HS-27A (cell line): ENCODE data around the gene CNTLN.
"Not testable (repeated sequence)": the region's sequence is repeated elsewhere in the genome, so short reads cannot be mapped to it uniquely, and the experiment has no call there.

ENCODE experiments used
- DNase-seq: peaks from one replicate; pipeline ENCODE4 v3.0.0-alpha.2; 2012; ENCODE audit warnings: low read depth, missing footprints

The CNTLN gene

DNA sequence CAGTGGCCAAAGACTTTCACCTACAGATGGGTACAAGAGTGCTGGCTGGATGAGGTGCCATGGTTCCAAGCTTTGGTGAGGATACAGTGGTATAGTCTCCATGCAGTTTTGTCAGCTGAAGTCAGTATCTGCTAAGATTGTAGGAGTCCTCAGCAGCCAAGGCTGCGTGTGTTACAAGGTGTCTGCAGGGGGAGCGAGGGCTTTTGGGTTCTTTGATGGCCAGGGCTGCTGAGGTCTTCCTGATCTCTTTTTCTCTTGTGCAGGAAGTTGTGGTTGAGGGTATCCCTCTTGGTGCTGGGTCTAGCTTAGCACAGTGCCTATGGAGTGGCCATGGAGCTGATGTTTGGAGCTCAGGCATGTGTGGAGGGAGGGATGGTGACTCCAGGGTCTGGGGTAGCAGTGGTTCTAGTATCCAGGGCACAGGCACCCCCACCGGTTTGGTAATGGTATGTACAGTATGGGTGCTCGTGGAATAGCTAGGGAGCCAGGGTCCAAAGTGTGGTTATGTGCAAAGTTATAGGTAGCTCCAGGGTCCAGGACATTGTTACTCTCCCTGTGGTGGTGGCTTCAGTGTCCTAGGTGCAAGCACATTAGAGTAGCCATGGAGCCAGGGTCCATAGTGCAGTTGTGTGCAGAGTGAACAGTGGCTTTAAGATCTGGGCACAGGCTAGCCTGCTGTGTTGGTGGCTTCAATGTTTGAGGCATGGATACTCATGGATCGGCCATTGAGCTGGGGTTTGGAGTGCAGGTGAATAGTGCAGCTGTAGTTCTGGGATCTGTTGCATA lies 36.7 kb downstream of the CNTLN start:
- DNase-seq, result no peak

DNA sequence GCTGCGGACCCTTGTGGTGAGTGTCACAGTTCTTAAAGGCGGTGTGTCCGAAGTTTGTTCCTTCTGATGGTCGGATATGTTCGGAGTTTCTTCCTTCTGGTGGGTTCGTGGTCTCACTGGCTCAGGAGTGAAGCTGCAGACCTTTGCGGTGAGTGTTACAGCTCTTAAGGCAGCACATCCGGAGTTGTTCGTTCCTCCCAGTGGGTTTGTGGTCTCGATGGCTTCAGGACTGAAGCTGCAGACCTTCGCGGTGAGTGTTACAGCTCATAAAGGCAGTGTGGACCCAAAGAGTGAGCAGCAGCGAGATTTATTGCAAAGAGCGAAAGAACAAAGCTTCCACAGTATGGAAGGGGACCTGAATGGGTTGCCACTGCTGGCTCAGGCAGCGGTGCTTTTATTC lies 42.7 kb downstream of the CNTLN start:
- DNase-seq, result not testable (repeated sequence)

DNA sequence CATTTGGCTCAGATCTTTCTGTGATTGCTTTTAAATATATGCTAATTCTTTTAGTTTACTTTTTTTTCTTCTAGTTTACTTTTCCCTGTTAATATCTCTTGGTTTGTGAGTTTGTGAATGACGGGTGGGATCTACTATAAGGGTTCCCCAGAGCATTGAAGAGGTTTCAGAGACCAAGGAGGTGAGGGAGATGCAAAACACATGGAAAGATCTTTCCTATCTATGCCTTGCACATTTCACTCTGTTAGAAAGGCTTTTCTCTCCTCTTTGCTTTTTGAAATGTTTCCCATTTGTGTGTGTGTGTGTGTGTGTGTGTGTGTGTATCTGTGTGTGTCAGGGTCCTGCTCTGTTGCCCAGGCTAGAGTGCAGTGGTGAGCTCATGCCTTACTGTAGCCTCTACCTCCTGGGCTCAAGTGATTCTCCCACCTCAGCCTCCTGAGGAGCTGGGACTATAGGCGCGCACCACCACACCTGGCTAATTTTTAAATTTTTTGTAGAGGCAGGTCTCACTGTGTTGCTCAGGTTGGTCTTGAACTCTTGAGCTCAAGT lies 50.7 kb downstream of the CNTLN start:
- DNase-seq, result no peak

DNA sequence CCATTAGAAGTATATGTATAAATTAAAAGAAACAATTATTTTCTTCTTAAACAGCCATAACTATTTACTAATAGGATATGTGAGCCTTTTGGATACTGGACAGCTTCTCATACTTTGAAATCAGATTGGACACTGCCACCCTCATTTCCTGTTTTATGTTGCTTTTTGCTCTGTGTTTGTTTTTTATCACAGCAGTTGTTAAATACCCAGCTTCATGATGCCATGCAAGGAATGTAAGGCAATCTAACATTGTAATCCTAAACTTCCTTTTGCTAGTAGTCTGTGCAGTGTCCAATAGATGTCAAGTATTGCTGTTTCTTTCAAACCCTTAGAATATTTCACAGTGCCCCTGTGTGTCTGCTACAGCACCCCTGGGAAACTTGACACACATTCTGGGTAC lies 56.2 kb downstream of the CNTLN start:
- no peak for DNase-seq

DNA sequence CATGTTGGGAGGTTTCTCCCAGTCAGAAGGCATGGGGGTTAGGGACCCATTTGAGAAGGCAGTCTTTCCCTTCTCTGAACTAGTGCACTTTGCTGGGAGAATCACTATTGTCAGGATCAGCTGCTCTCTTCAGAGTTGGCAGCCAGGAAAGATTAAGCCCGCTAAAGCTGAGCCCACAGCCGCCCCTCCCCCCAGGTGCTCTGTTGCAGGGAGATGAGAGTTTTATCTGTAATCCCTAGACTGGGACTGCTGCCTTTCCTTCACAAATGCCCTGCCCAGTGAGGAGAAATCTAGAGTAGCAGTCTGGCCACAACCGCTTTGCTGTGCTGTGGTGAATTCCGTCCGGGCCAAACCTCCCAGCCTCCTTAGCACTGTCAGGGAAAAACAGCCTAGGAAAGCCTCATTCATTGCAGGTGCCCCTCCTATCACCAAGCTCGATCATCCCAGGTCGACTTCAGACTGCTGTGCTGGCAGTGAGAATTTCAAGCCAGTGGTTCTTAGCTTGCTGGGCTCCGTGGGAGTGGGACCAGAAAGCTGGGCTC lies 69.8 kb downstream of the CNTLN start:
- no peak for DNase-seq

DNA sequence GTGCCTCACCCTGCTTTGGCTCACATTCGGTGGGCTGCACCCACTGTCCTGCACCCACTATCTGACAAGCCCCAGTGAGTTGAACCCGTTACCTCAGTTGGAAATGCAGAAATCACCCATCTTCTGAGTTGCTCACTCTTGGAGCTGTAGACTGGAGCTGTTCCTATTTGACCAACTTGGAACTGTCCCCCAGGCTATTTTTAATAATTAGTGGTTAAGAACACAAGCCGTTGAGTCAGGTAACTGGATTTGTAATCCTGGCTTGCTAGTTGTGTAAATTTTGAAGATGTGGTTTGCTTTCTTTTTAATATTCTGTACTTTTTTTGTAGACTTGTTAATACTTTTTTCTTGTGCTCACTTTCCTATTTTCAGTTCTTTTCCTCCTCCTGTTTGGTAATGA lies 81.2 kb downstream of the CNTLN start:
- DNase-seq, result no peak

DNA sequence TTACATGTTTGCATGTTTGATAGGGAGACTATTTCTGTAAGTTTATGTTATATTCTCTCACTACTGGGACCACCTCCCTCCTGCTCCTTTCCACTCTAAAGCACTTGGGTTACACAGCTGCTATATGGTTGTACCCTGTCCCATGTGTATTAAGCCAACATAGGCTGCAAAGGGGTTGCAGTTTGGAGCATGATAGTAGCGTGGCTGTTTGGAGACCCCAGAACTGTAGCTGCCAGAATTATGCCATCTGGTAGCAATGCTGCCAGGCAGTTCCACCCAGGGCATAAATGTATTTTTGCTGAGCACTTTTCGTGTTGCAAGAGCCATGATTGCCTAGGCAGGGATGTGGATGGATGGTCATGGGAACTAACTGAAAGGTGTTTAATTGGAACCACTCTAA lies 81.8 kb downstream of the CNTLN start:
- DNase-seq, result no peak

DNA sequence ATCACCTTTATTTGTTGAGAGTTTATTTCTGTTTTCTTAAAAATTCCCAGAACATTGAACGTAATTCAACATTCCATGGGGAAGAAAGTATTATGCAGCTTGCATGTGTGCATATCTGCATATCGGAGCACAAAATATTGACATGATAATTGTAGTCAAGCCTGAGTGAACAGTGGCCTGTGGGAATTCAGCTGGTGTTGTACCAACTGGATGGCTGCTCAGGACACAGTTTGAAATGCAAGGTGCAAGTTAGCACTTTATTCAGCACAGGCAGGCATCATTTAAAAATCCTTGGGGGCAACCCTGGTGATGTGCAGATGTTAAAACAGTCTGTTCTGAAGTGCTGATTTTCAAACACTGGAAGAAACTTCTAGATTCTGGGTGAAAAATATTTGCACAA lies 82.4 kb downstream of the CNTLN start:
- no peak for DNase-seq

DNA sequence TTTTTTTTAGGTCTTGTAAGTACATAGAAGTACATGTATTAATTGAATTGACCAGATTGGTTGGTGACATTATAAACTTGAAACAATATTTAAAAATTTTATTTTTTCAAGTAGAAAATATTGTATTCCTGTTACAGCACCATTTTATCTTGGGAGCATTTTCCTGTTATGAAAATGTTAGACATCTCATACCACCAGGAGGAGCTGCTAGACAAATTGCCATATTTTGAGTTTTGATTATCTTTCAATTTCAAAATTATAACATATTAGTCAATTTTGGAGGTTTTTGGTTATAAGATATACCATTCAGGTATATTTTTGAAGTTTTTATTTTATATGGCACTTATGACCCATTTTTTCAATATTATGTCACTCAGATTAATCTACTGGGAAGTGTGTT lies 84.4 kb downstream of the CNTLN start:
- DNase-seq, result no peak

DNA sequence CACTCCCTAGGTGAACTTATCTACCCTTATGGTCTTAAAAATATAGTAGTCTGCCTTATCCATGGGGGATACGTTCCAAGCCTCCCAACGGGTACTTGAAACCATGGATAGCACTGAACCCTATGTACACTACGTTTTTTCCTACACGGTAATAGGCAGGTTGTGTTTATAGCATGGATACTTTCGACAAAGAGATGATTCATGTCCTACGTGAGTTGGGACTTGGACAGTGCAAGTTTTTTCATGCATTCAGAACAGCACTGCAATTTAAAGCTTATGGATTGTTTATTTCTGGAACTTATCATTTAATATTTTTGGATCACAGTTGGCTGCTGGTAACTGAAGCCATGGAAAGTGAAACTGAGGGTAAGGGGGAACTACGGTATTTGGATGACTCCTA lies 88.1 kb downstream of the CNTLN start:
- no peak for DNase-seq

DNA sequence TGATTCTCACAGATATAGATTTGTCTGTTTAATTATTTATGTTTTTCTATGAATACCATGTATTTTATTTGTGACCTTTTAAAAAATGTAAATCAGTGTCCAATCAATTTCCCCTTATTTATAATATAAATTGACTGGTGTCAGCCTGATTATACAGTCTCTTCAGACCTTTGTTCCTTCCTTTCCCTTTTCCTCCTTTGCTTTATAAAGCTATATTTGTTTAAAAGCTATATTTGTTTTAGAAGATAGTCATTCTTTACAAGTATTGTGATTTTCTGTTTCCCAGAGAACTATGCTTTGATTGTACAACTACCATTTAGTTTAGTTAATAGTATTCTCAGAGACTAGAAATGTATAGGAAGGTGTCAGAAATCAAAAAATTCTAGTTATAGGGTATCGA lies 90.6 kb downstream of the CNTLN start:
- no peak for DNase-seq

DNA sequence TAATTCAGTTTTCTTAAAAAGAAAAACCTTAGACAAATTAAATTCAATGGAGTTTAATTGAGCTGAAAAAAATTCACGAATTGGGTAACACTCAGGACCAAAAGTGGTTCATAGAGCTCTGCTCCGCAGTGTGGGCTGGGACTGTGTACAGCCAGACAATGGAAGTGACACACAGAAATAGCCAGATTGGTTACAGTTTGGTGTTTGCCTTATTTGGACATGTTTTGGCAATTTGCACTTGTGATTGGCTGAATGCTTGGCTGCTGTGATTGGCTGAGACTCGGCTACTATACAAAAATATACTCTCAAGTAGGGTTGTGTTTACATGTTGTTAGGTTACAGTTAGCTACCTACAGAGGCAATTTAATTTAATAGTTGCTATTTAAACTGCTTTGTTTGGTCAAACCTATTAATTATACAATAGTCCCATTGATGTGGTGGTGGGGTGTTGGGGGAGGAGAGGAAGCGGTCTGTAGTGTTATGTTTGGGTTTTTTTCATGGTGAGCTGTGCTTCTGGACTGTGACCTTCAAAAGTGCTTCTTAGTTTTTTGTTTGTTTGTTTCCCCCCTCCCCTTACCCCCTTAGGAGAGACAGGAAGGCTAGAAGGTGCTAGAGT lies 95.2 kb downstream of the CNTLN start:
- no peak for DNase-seq

DNA sequence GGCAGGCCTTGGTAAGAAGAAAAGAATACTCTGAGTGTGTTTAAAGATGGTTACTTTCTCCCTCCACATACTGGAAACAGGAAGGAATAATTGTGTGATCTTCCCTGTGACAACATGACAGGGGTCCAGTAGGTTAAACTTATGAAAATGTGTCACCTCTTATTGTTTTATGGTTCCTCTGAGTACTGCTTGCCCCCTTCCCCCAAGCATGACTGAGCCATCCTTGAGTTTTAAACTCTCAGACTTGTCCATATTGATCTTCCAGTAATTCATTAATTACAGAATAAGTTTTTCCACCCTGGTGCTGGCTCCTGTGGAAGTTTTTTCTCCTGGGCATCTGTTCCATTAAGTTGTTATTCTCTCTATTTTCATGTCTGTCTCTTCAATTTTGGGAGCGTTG lies 95.8 kb downstream of the CNTLN start:
- no peak for DNase-seq

DNA sequence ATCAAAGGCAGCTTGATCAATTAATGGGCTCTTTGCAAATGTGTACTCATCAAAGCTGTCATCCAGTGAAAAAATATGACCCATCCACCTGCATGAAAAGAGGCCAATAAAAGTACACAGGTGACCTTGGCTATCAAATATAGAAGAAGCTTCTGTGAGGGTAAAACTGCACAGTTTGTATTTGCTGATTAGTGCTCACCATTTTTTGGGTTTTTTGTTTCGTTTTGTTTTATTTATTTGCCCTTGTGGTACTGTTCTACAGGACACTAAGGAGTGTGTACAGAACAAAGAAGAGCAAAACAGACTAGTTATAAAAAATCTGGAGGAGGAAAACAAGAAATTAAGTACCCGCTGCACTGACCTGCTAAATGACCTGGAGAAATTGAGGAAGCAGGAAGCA lies 101.3 kb downstream of the CNTLN start:
- DNase-seq, result no peak

DNA sequence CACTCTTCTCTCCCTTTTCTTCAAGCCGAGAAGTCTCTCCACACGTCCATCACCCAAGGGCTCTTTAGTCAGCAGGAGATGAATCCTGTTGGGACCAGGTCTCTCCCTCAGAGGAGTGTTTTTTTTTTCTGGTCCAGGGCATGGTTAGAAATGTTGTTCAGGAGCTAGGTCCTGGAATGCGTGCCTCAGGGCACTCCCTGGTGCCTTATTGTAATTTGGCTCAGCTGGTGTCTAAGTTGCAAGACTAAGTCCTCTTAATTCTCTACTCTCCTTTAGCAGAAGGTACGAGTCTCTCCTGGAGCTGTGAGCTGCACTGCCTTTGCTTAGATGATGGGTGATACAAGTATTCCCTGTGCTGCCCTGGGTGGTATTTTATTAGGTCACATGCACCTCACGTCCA lies 111.9 kb downstream of the CNTLN start:
- DNase-seq, result no peak

DNA sequence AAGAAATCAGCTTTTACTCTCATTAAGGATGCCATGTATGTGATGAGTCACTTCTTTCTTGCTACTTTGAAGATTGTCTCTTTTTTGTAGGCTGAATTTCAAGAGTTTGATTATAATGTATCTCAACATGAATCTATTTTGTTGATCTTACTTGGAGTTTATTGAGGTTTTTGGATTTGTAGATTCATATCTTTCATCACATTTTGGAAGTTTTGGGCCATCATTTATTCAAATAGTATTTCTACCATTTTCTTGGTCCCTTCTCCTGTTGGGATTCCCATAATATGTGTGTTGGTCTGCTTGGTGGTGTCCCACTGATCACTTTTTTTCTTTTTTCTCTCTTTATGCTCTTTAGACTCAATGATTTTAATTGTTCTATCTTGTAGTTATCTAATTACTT lies 116.3 kb downstream of the CNTLN start:
- no peak for DNase-seq

DNA sequence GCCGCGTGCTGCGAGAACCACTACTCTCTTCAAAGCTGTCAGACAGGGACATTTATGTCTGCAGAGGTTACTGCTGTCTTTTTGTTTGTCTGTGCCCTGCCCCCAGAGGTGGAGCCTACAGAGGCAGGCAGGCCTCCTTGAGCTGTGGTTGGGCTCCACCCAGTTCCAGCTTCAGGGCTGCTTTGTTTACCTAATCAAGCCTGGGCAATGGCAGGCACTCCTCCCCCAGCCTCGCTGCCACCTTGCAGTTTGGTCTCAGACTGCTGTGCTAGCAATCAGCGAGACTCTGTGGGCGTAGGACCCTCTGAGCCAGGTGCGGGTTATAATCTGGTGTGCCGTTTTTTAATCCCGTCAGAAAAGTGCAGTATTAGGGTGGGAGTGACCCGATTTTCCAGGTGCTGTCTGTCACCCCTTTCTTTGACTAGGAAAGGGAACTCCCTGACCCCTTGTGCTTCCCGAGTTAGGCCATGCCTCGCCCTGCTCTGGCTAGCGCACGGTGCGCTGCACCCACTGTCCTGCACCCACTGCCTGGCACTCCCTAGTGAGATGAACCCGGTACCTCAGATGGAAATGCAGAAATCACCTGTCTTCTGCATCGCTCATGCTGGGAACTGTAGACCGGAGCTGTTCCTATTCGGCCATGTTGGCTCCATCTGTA lies 133.8 kb downstream of the CNTLN start:
- not testable (repeated sequence) for DNase-seq

DNA sequence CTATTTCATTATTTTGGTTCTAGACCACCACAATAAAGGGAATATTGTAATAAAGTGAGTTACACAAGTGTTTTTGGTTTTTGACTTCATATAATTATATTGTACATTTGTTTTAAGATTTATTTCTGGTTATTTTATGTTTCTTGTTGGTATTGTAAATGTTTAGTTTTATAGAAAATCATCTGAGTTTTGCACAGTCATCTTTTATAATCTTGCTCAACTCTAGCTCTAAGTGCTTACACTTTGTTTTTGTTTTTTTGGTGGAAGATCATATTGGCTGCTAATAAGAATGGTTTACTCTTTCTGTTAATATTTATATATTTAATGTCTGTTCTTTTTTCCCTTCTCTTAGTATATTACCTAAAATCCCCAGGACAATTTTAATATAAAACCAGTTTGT lies 135.0 kb downstream of the CNTLN start:
- no peak for DNase-seq

DNA sequence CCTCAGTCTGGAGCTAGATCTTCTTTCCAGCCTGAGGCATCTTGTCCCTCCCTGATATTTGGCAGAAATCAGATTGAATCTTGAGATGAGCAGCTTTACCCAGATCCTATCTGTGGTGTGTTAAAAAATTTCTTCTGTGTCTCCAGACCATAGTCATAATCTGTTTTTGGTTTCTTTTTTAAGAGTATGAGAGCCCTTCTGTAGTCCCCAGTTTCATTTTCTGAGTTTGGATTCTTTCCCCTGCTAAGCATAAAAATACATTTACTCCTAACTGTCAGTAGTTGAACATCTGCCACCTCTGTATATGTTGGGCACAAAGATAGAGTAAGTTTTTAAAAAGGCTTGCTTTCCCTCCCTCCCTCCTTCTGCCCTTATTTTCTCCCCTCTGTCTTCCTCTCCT lies 137.7 kb downstream of the CNTLN start:
- no peak for DNase-seq

DNA sequence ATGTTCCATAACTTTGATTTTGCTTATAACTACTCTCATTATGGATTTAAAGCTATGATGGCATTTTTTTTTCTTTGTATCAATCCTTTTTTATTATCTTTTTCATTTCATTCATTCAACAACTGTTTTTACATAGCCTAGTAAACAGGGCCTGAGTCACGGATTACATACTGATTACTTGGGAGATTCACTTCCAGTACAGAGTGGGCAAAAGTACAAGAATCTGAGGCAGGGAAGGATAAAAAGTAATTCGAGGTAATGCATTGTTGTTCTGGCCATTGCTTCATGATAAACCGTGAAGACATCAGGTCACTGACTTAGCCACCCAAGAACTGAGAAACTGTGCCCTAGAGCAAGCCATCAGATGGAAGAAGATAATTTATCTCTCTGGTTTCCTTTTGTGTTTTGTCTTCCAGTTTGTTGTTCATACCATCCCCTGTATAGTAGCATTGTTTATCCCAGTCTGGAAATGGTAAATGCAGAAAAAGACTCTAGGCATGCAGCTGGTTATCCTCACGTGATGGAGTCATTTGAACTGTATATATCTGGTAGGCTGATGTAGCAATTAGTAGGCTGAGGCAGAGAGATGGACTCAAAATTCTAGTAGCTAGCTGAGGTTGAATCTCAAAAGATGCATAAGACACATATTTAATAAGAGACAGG lies 145.6 kb downstream of the CNTLN start:
- no peak for DNase-seq

DNA sequence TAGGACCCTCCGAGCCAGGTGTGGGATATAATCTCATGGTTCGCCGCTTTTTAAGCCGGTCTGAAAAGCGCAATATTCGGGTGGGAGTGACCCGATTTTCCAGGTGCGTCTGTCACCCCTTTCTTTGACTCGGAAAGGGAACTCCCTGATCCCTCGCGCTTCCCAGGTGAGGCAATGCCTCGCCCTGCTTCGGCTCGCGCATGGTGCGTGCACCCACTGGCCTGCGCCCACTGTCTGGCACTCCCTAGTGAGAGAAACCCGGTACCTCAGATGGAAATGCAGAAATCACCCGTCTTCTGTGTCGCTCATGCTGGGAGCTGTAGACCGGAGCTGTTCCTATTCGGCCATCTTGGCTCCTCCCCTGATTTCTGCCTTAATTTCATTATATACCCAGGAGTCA lies 155.8 kb downstream of the CNTLN start:
- not testable (repeated sequence) for DNase-seq

DNA sequence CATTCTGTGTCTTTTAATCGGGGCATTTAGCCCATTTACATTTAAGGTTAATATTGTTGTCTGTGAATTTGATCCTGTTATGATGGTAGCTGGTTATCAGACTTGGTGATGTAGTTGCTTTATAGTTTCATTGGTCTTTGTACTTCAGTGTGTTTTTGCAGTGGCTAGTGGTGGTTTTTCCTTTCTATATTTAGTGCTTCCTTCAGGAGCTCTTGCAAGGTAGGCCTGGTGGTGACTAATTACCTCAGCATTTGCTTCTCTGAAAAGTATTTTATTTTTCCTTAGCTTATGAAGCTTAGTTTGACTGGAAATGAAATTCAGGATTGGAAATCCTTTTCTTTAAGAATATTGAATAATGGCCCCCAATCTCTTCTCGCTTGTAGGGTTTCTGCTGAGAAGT lies 156.9 kb downstream of the CNTLN start:
- no peak for DNase-seq
